Tongue (tissue), 2 donors: ENCODE measurements around the gene OR5H6. TPM values are rescaled to one million over a fixed set of nuclear protein-coding genes. Genes with fewer than 3 reads are reported as not detected.
"Not testable (repeated sequence)": the region's sequence is repeated elsewhere in the genome, so short reads cannot be mapped to it uniquely, and the experiment has no call there.

Experiments used
- DNase-seq: peaks from one replicate; pipeline ENCODE4 v3.0.0-alpha.2; 2015
- total RNA-seq: library from RNA; depleted of rRNA; stranded (reverse); fragments of >200 nt; gene quantifications from one replicate; pipeline ENCODE4 v1.2.3, GENCODE V29; 2014

OR5H6 gene
- total RNA-seq, result not detected

- DNase-seq, result no peak
These were observed at the start of gene OR5H6 for GRCh38 chr3:98263944-98264343. TSS of gene OR5H6 (plus strand) at chr3:98264244. CDS start at chr3:98264333, 89 bp downstream.

GRCh38 chr3:98215051-98215450, 49.0 kb upstream of the OR5H6 start:
- DNase-seq, result no peak

- no peak for DNase-seq
These were observed 40.0 kb upstream of the OR5H6 start for GRCh38 chr3:98223907-98224672.

GRCh38 chr3:98232489-98232888, 31.6 kb upstream of the OR5H6 start:
- DNase-seq, result no peak

GRCh38 chr3:98233468-98233867, 30.6 kb upstream of the OR5H6 start:
- DNase-seq, result no peak

GRCh38 chr3:98240131-98240530, 23.9 kb upstream of the OR5H6 start:
- no peak for DNase-seq

GRCh38 chr3:98242155-98242554, 21.9 kb upstream of the OR5H6 start:
- DNase-seq, result no peak

- no peak for DNase-seq
These were observed 20.2 kb upstream of the OR5H6 start for GRCh38 chr3:98243843-98244242.

GRCh38 chr3:98246142-98246541, 17.9 kb upstream of the OR5H6 start:
- no peak for DNase-seq

GRCh38 chr3:98256026-98256425, 8.0 kb upstream of the OR5H6 start:
- not testable (repeated sequence) for DNase-seq

- DNase-seq, result no peak
These were observed 4.3 kb upstream of the OR5H6 start for GRCh38 chr3:98259707-98260106.

- DNase-seq, result peak; percentile 44
These were observed 2.0 kb upstream of the OR5H6 start for GRCh38 chr3:98262046-98262445.

- no peak for DNase-seq
These were observed 5.8 kb downstream of the OR5H6 start for GRCh38 chr3:98269846-98270245.

GRCh38 chr3:98272126-98272525, 8.1 kb downstream of the OR5H6 start:
- DNase-seq, result no peak

- no peak for DNase-seq
These were observed 10.9 kb downstream of the OR5H6 start for GRCh38 chr3:98274914-98275313.

GRCh38 chr3:98282205-98282604, 18.2 kb downstream of the OR5H6 start, which contains the start of gene OR5H2:
TSS of gene OR5H2 (plus strand) at chr3:98282505. CDS start at chr3:98282903, 398 bp downstream.
- no peak for DNase-seq

- DNase-seq, result no peak
These were observed 26.9 kb downstream of the OR5H6 start for GRCh38 chr3:98290916-98291315.

- DNase-seq, result no peak
These were observed 27.4 kb downstream of the OR5H6 start for GRCh38 chr3:98291332-98291957.

Other genes with a start within 250 kb of the OR5H6 start
- gene GABRR3, start 228.9 kb upstream of the OR5H6 start, total RNA-seq, result not detected
- gene OR5AC2, start 177.1 kb upstream of the OR5H6 start, total RNA-seq, result not detected
- not detected for gene OR5H1, start 133.5 kb upstream of the OR5H6 start, total RNA-seq
- not detected for gene OR5H14, start 116.8 kb upstream of the OR5H6 start, total RNA-seq
- gene OR5H15, start 97.5 kb upstream of the OR5H6 start, total RNA-seq, result not detected
- gene OR5H2, start 18.3 kb downstream of the OR5H6 start, total RNA-seq, result not detected
- gene OR5K4, start 89.6 kb downstream of the OR5H6 start, total RNA-seq, result not detected
- gene OR5K3, start 126.4 kb downstream of the OR5H6 start, total RNA-seq, result not detected
- gene OR5K1, start 199.0 kb downstream of the OR5H6 start, total RNA-seq, result not detected
- gene OR5K2, start 233.4 kb downstream of the OR5H6 start, total RNA-seq, result not detected